GM13976 (cell line): Measurements from ENCODE around the gene CAPN8.

Source experiments
- DNase-seq: peaks from one replicate; pipeline ENCODE4 v3.0.0; 2012; ENCODE audit warnings: low spot score
- in situ Hi-C: fragments of 300-500 bp; cut with MboI; formaldehyde crosslinking; loops from one replicate; pipeline ENCODE4 v1.12.0; 2022; ENCODE audit warnings: low sequenced_read_pairs, mixed read lengths, inconsistent platforms; ENCODE audit not compliant: unreplicated experiment
- TF ChIP-seq, protein P1 (sequence below): IDR thresholded peaks from 2 replicates; pipeline ENCODE4 v1.5.1; 2012; ENCODE audit warnings: borderline replicate concordance, mild to moderate bottlenecking; ENCODE audit not compliant: insufficient read depth; ENCODE audit errors: extremely low read depth, missing control alignments, control extremely low read depth

The CAPN8 gene

DNA sequence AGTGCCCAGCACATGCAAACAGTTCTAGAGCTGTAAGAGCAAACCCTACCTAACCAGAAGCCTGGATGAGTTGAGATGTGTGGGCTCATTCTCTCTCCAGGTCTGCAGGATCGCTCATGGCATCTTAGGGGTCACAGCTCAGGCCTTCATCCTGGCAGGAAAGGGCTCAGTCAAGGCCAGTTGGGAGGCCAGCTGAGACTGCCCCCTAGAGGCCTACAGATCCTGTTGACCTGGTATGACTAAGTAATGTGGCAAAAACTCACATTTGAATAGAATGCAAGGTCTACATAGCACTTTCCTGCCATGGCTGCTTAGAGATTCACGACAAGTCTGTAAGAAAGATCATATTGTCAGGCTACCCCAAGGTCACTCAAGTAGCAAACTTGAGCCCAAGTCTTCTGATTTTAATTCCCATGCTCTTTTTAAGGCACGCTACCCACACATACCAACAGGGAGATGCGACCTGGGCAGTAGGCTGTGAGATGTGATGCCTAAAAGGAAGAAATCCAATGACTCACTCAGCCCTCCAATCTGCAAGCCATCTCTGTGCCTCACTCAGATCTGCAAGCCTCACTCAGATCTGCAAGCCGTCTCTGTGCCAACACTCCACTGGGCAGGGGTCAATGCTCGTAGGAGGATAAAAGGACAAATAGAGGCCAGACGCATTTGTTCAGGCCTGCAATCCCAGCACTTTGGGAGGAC is 5.1 kb upstream of the CAPN8 start:
- DNase-seq: peak; percentile 37
- in situ Hi-C loops: no loop called here
- TF ChIP-seq, protein P1, sequence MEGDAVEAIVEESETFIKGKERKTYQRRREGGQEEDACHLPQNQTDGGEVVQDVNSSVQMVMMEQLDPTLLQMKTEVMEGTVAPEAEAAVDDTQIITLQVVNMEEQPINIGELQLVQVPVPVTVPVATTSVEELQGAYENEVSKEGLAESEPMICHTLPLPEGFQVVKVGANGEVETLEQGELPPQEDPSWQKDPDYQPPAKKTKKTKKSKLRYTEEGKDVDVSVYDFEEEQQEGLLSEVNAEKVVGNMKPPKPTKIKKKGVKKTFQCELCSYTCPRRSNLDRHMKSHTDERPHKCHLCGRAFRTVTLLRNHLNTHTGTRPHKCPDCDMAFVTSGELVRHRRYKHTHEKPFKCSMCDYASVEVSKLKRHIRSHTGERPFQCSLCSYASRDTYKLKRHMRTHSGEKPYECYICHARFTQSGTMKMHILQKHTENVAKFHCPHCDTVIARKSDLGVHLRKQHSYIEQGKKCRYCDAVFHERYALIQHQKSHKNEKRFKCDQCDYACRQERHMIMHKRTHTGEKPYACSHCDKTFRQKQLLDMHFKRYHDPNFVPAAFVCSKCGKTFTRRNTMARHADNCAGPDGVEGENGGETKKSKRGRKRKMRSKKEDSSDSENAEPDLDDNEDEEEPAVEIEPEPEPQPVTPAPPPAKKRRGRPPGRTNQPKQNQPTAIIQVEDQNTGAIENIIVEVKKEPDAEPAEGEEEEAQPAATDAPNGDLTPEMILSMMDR: no peak

- DNase-seq: no peak
- TF ChIP-seq, protein P1: no peak
- in situ Hi-C loops: no loop called here
Observed at GRCh38 chr1:223669003-223669795, 3.7 kb upstream of the CAPN8 start.

DNA sequence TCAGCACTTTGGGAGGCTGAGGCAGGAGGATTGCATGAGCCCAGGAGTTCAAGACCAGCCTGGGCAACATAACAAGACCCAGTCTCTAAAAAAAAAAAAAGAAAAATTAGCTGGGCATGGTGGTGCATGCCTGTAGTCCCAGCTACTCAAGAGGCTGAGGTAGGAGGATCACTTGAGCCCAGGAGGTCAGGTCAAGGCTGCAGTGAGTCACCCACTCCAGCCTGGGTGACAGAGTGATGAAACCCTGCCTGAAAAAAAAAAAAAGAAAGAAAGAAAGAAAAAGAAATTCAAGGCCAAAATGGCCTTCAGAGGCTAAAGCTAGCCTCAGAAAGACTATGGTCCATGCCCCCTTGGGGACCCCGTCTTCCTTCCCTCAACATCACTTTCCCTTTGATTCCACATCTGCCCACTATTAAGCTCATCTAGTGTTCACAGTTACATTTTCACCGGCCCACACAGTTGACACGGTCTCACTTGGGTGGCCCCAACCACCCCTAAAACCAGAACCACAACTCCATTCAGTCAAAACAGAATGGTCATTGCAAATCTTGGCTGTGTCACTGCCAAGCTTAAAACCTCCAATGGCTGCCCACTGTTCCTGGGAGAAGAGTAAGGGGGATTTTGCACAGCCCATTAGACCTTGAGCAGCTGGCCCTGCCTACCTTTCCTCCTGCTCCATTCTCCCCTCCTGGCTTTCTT is 2.1 kb upstream of the CAPN8 start:
- no peak for DNase-seq
- TF ChIP-seq, protein P1: no peak
- in situ Hi-C loops: no loop called here

- in situ Hi-C loops: no loop called here
Observed at GRCh38 chr1:223664106-223664505, 1.4 kb downstream of the CAPN8 start.

DNA sequence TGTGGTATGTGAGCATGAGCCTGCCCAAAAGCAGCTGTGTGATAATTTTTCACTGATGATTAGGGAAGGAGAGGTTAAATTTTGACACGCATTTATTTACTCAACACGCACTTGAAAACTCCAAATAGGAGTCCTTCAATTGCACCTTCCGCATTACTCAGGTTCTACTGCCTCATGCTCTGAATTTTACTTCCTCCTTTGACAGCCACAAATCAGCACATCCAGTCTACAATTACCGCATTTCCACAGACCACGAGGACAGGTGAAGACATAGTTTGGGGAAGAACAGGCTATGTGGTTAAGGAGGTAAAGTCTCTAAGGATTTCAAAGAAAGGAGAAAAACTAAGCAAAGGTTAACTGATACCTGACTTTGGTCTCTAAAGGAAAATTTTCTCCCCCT is 2.6 kb downstream of the CAPN8 start:
- no peak for DNase-seq
- TF ChIP-seq, protein P1: no peak
- in situ Hi-C loops: no loop called here

More at GRCh38 chr1:223664106-223664505, 1.4 kb downstream of the CAPN8 start:
- DNase-seq: no peak
- TF ChIP-seq, protein P1: no peak

GRCh38 chr1:223659711-223660110 is 5.8 kb downstream of the CAPN8 start:
- DNase-seq: no peak
- in situ Hi-C loops: no loop called here
- TF ChIP-seq, protein P1: no peak
